H9 (cell line): ENCODE data around the gene POLR1D. TPM values are rescaled to one million over a fixed set of nuclear protein-coding genes. Genes with fewer than 3 reads are reported as not detected.

Experiments used
- DNase-seq: peaks from one replicate; pipeline ENCODE4 v3.0.0-alpha.2; 2017
- H2AFZ ChIP-seq: one replicate; pipeline ENCODE4 v1.6.1; 2013; ENCODE audit warnings: mild to moderate bottlenecking, low read length, control low read depth, moderate library complexity
- H2AK5ac ChIP-seq: 2 replicates; pipeline ENCODE4 v1.6.1; 2013; ENCODE audit warnings: low read length, control low read depth, mixed read lengths; ENCODE audit not compliant: insufficient read length
- H2BK120ac ChIP-seq: one replicate; pipeline ENCODE4 v1.6.1; 2013; ENCODE audit warnings: low read depth, mild to moderate bottlenecking, low read length, control low read depth, inconsistent platforms; ENCODE audit not compliant: poor library complexity, severe bottlenecking
- H2BK12ac ChIP-seq: 2 replicates; pipeline ENCODE4 v1.6.1; 2013; ENCODE audit warnings: low read length, control low read depth, mixed read lengths, low read depth; ENCODE audit not compliant: insufficient read length
- H2BK15ac ChIP-seq: 2 replicates; pipeline ENCODE4 v1.6.1; 2013; ENCODE audit warnings: low read depth, low read length, control low read depth
- H2BK20ac ChIP-seq: one replicate; pipeline ENCODE4 v1.6.1; 2013; ENCODE audit warnings: low read depth, mild to moderate bottlenecking, low read length, control low read depth, inconsistent platforms; ENCODE audit not compliant: poor library complexity, severe bottlenecking
- H2BK5ac ChIP-seq: 2 replicates; pipeline ENCODE4 v1.6.1; 2013; ENCODE audit warnings: low read length, control low read depth, mixed read lengths; ENCODE audit not compliant: insufficient read length
- H3K14ac ChIP-seq: 2 replicates; pipeline ENCODE4 v1.6.1; 2013; ENCODE audit warnings: low read length, control low read depth; ENCODE audit not compliant: insufficient read depth
- H3K18ac ChIP-seq: 2 replicates; pipeline ENCODE4 v1.6.1; 2013; ENCODE audit warnings: low read depth, mild to moderate bottlenecking, mixed read lengths, low read length, control low read depth; ENCODE audit not compliant: insufficient read length
- H3K23ac ChIP-seq: 2 replicates; pipeline ENCODE4 v1.6.1; 2013; ENCODE audit warnings: low read length, control low read depth, mixed read lengths, low read depth; ENCODE audit not compliant: insufficient read length
- H3K23me2 ChIP-seq: 2 replicates; pipeline ENCODE4 v1.6.1; 2013; ENCODE audit warnings: low read depth, mild to moderate bottlenecking, mixed read lengths, low read length, control low read depth; ENCODE audit not compliant: insufficient read length, poor library complexity, severe bottlenecking
- H3K27ac ChIP-seq: 2 replicates; pipeline ENCODE4 v1.5.1; 2013; ENCODE audit warnings: low read length, control low read depth, mixed read lengths, low read depth; ENCODE audit not compliant: insufficient read length
- H3K27me3 ChIP-seq: 2 replicates; pipeline ENCODE4 v1.6.1; 2013; ENCODE audit warnings: low read length, control low read depth, inconsistent platforms; ENCODE audit not compliant: insufficient read depth
- H3K4ac ChIP-seq: 2 replicates; pipeline ENCODE4 v1.6.1; 2013; ENCODE audit warnings: low read depth, mild to moderate bottlenecking, control low read depth, inconsistent platforms, low read length, moderate library complexity
- H3K4me1 ChIP-seq: 2 replicates; pipeline ENCODE4 v1.6.1; 2013; ENCODE audit warnings: low read length, control low read depth, inconsistent platforms; ENCODE audit not compliant: insufficient read depth
- H3K4me2 ChIP-seq: 2 replicates; pipeline ENCODE4 v1.6.1; 2013; ENCODE audit warnings: low read length, control low read depth, mixed read lengths; ENCODE audit not compliant: insufficient read length, insufficient read depth
- H3K56ac ChIP-seq: 2 replicates; pipeline ENCODE4 v1.6.1; 2013; ENCODE audit warnings: low read depth, mild to moderate bottlenecking, mixed read lengths, low read length, control low read depth; ENCODE audit not compliant: insufficient read length
- H3K79me1 ChIP-seq: 2 replicates; pipeline ENCODE4 v1.6.1; 2013; ENCODE audit warnings: low read depth, mild to moderate bottlenecking, moderate library complexity, low read length, control low read depth, inconsistent platforms; ENCODE audit not compliant: insufficient read depth, poor library complexity, severe bottlenecking
- H3K79me2 ChIP-seq: 2 replicates; pipeline ENCODE4 v1.6.1; 2013; ENCODE audit warnings: low read length, control low read depth, inconsistent platforms; ENCODE audit not compliant: insufficient read depth
- H3K9ac ChIP-seq: 2 replicates; pipeline ENCODE4 v1.6.1; 2013; ENCODE audit warnings: low read length, control low read depth, mixed read lengths; ENCODE audit not compliant: insufficient read length; ENCODE audit errors: extremely low read depth
- H3K9me3 ChIP-seq: one replicate; pipeline ENCODE4 v1.6.1; 2013; ENCODE audit warnings: low read depth, low read length, inconsistent platforms; ENCODE audit not compliant: control insufficient read depth
- H3T11ph ChIP-seq: one replicate; pipeline ENCODE4 v1.6.1; 2013; ENCODE audit warnings: mild to moderate bottlenecking, low read length, control low read depth, inconsistent platforms
- H4K20me1 ChIP-seq: one replicate; pipeline ENCODE4 v1.6.1; 2013; ENCODE audit not compliant: control insufficient read depth, insufficient read length, insufficient read depth
- H4K5ac ChIP-seq: 2 replicates; pipeline ENCODE4 v1.6.1; 2013; ENCODE audit warnings: low read depth, mild to moderate bottlenecking, mixed read lengths, low read length, control low read depth; ENCODE audit not compliant: insufficient read length
- H4K8ac ChIP-seq: replicated peaks from 2 replicates; pipeline ENCODE4 v1.6.1; 2013; ENCODE audit warnings: low read length, control low read depth, mixed read lengths, low read depth; ENCODE audit not compliant: insufficient read length
- H4K91ac ChIP-seq: 2 replicates; pipeline ENCODE4 v1.6.1; 2013; ENCODE audit warnings: low read depth, mild to moderate bottlenecking, moderate library complexity, mixed read lengths, low read length, control low read depth; ENCODE audit not compliant: insufficient read length
- H3K27ac Mint-ChIP-seq, 3 experiments: 2 replicates in 2 of 3; 3 replicates in 1 of 3; pipeline ENCODE4 v1.8.0; 2020 to 2021; ENCODE audit warnings: mixed read lengths in 3 of 3, mild to moderate bottlenecking in 1 of 3, moderate library complexity in 1 of 3
- H3K27me3 Mint-ChIP-seq: 2 replicates; pipeline ENCODE4 v1.8.0; 2021; ENCODE audit warnings: low read depth, mild to moderate bottlenecking, moderate library complexity, mixed read lengths
- H3K36me3 Mint-ChIP-seq, 3 experiments: 2 replicates in 2 of 3; 3 replicates in 1 of 3; pipeline ENCODE4 v1.8.0; 2020 to 2021; ENCODE audit warnings: low read depth in 3 of 3, mixed read lengths in 3 of 3; ENCODE audit not compliant: insufficient read depth in 1 of 3
- H3K4me1 Mint-ChIP-seq, 2 experiments: 2 replicates each; pipeline ENCODE4 v1.8.0; 2020; ENCODE audit warnings: mixed read lengths in 2 of 2
- H3K4me3 Mint-ChIP-seq, 2 experiments: 2 replicates in 1 of 2; 3 replicates in 1 of 2; pipeline ENCODE4 v1.8.0; 2020 to 2021; ENCODE audit warnings: mild to moderate bottlenecking in 2 of 2, mixed read lengths in 2 of 2, moderate library complexity in 1 of 2
- H3K9me3 Mint-ChIP-seq, 2 experiments: 2 replicates in 1 of 2; 3 replicates in 1 of 2; pipeline ENCODE4 v1.8.0; 2020; ENCODE audit warnings: mild to moderate bottlenecking in 2 of 2, mixed read lengths in 2 of 2, moderate library complexity in 1 of 2
- CTCF ChIP-seq: fragments of 200-600 bp; sonication (generic); conservative IDR thresholded peaks from 3 replicates; pipeline ENCODE4 v1.8.0; 2021; ENCODE audit warnings: antibody characterized with exemption, mild to moderate bottlenecking
- WGBS: extraction: QIAGEN DNeasy Blood & Tissue Kit; methylation state at CpG from one replicate; pipeline ENCODE4 v1.1.7; 2013; ENCODE audit warnings: missing lambda C conversion rate, low lambda C conversion rate, mixed read lengths; ENCODE audit not compliant: insufficient read length; ENCODE audit errors: extremely low coverage; 5-methylcytosine and 5-hydroxymethylcytosine counted together
- total RNA-seq: library from RNA; stranded (reverse); gene quantifications from 2 replicates; pipeline ENCODE4 v1.2.1, GENCODE V29; 2021

The POLR1D gene
- total RNA-seq, 1 experiment from 2014 or later, result 167 TPM

- Mint-ChIP-seq H3K4me3 (no peak overlapping the region), H3K9me3 (no peaks in the 10 kb centered on the region), H3K36me3 (peaks cover 0 to 12% (median 1%) of the 10 kb centered on the region in 3 experiments; a peak in 3 of 7 replicates), H3K27me3 (no peaks in the 10 kb centered on the region), H3K4me1 (peaks cover 11 to 12% of the 10 kb centered on the region in 2 experiments), H3K27ac (no peak overlapping the region; a peak in 1 of 7 replicates)
- H3K56ac ChIP-seq, result no peak overlapping the region
- no peak overlapping the region for H2BK20ac ChIP-seq
- no peak overlapping the region for H4K5ac ChIP-seq
- no peak overlapping the region for H3K9ac ChIP-seq
- H3K23me2 ChIP-seq, result no peaks in the 10 kb centered on the region
- WGBS, result no CpG with 5 or more reads among the region's 6 CpGs
- no peak overlapping the region for H3T11ph ChIP-seq
- no peak overlapping the region for H2BK12ac ChIP-seq
- no peak overlapping the region for H3K23ac ChIP-seq
- no peak for TF ChIP-seq CTCF
- no peak overlapping the region for H2BK5ac ChIP-seq
- H2BK120ac ChIP-seq, result no peak overlapping the region
- H3K14ac ChIP-seq, result no peak overlapping the region
- H3K4me2 ChIP-seq, result no peak overlapping the region
- no peak overlapping the region for H4K91ac ChIP-seq
- H4K20me1 ChIP-seq, result no peaks in the 10 kb centered on the region
- no peak overlapping the region for H3K4ac ChIP-seq
- no peak overlapping the region for H2AK5ac ChIP-seq
- no peak overlapping the region for H3K18ac ChIP-seq
- DNase-seq, result no peak
- no peak overlapping the region for H2BK15ac ChIP-seq
- no peaks in the 10 kb centered on the region for H3K9me3 ChIP-seq
- no peaks in the 10 kb centered on the region for H3K79me1 ChIP-seq
- no peak overlapping the region for H3K27ac ChIP-seq
- H4K8ac ChIP-seq, result no peak overlapping the region
- no peaks in the 10 kb centered on the region for H3K4me1 ChIP-seq
- no peaks in the 10 kb centered on the region for H3K79me2 ChIP-seq
- H2AFZ ChIP-seq, result no peak overlapping the region
- H3K27me3 ChIP-seq, result no peaks in the 10 kb centered on the region
These were observed 15.0 kb downstream of the POLR1D start for GRCh38 chr13:27636589-27637288.
